Heart left ventricle (tissue), 13 donors: ENCODE measurements around the gene CHAMP1.

Experiments used
- CTCF ChIP-seq, 12 donors: fragments of 200-600 bp; sonication (generic) in 4 of 12; IDR thresholded peaks; one replicate each; pipeline versions ENCODE4 v1.5.0 to v1.8.0; 2018 to 2022; ENCODE audit warnings: antibody characterized with exemption in 12 of 12, mild to moderate bottlenecking in 5 of 12
- POLR2A ChIP-seq, 2 donors: fragments of 450-650 bp; IDR thresholded peaks; one replicate each; pipeline ENCODE4 v1.6.1; 2017; ENCODE audit warnings: antibody characterized with exemption in 2 of 2, mild to moderate bottlenecking in 2 of 2, moderate library complexity in 2 of 2
- donor health status: ischemic (EF 13 %, LVEDD 7.1; RV severe dilation, severe dysfunction).
- donor health status: DM: no; HTN: yes; CAD: no.
- donor health status: DM: no; HTN: no; CAD: no.
- donor health status: ischemic (EF 25% LVEDD 6.9; RV normal size, moderate dysfunction).
- donor health status: ischemic (EF 25% LVEDD 5.7; RV mildly dilated, moderate dysfunction).
- donor health status: ischemic (EF 35%, LVEDD 5.7; RV mildly dilated, moderate dysfunction).
- donor health status: nonischemic (EF 11% LVEDD 7.7; RV severe dilation, severe dysfunction).
- donor health status: DM: yes; HTN: yes; CAD: no.
- donor health status: PGD.
- donor health status: ischemic (EF 29% LVEDD 5.4; RV normal size, mild dysfunction).
- donor health status: nonischemic (EF 23%, LVEDD 6.1; RV moderate dilation, normal function).

- TF ChIP-seq CTCF (IDR thresholded peaks at IDR 0.05), result no peak
- no peak for TF ChIP-seq POLR2A (IDR thresholded peaks at IDR 0.05)
Measured at GRCh38 chr13:114309086-114309485, 5.2 kb upstream of the CHAMP1 start.
